ENCODE data around the gene KIF5C.

Gene KIF5C

GRCh38 chr2:149033716-149034115, 158.7 kb downstream of the KIF5C start:
- H3K27ac ChIP-seq (ENCODE audit: low read depth, low read length, poor library complexity, severe bottlenecking), result no peak overlapping the region
- no peaks in the 10 kb centered on the region for H3K79me2 ChIP-seq (ENCODE audit: insufficient read depth, low read length)
- H3K9me2 ChIP-seq (ENCODE audit: low read depth, low read length), result no peaks in the 10 kb centered on the region
- no peaks in the 10 kb centered on the region for H3K36me3 ChIP-seq (ENCODE audit: insufficient read depth, low read length)
- no peak overlapping the region for H3K4me3 ChIP-seq (ENCODE audit: low read depth, low read length, poor library complexity, severe bottlenecking)
- no peak overlapping the region for H3K9ac ChIP-seq (ENCODE audit: low read length)
- no peaks in the 10 kb centered on the region for H4K20me1 ChIP-seq (ENCODE audit: insufficient read depth, low read length)
- peaks cover 46% of the 10 kb centered on the region for H3K4me1 ChIP-seq (ENCODE audit: insufficient read depth, low read length, severe bottlenecking)
- H3K9me3 ChIP-seq (ENCODE audit: low read length), result no peaks in the 10 kb centered on the region
- TF ChIP-seq EZH2 (IDR thresholded peaks at IDR 0.05; ENCODE audit: borderline replicate concordance, low read length), result no peak
- no peak for TF ChIP-seq CTCF (IDR thresholded peaks at IDR 0.05; ENCODE audit: low read length)
- H3F3A ChIP-seq (ENCODE audit: insufficient read depth, low read length), result no peaks in the 10 kb centered on the region
- H2AFZ ChIP-seq (ENCODE audit: low read length), result no peak overlapping the region
- H3K27me3 ChIP-seq (ENCODE audit: insufficient read depth, low read length), result no peaks in the 10 kb centered on the region
- H3K4me2 ChIP-seq (ENCODE audit: low read length), result no peak overlapping the region

DNA sequence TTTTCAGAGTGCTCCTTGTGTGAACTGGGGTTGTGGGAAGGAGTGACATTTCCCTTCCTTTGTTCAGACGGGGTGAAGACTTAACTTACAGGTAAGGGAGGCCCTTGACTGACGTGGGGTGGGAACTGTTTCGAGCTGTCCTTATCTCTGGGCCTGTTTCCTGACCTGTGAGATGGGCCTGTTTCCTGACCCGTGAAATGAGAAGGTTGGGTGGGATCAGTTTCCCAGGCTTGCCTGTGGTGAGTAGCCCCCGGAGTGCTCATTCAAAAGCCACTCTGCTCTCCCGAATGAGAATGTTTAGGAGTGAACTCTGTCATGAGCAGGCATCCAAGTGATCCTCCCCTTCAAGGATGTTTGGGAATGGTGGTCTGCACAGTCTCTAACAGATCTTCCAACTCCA, 159.4 kb downstream of the KIF5C start:
- Histone ChIP-seq H2AFZ (ENCODE audit: low read length) (no peak overlapping the region), H3K9me2 (ENCODE audit: low read depth, low read length) (no peaks in the 10 kb centered on the region), H3K4me1 (ENCODE audit: insufficient read depth, low read length, severe bottlenecking) (peaks cover 52% of the 10 kb centered on the region), H4K20me1 (ENCODE audit: insufficient read depth, low read length) (no peaks in the 10 kb centered on the region), H3K79me2 (ENCODE audit: insufficient read depth, low read length) (no peaks in the 10 kb centered on the region), H3F3A (ENCODE audit: insufficient read depth, low read length) (no peaks in the 10 kb centered on the region), H3K9me3 (ENCODE audit: low read length) (no peaks in the 10 kb centered on the region), H3K4me3 (ENCODE audit: low read depth, low read length, poor library complexity, severe bottlenecking) (no peak overlapping the region), H3K9ac (ENCODE audit: low read length) (no peak overlapping the region), H3K27ac (ENCODE audit: low read depth, low read length, poor library complexity, severe bottlenecking) (peak overlapping the region; percentile 30), H3K36me3 (ENCODE audit: insufficient read depth, low read length) (no peaks in the 10 kb centered on the region), H3K4me2 (ENCODE audit: low read length) (no peak overlapping the region), H3K27me3 (ENCODE audit: insufficient read depth, low read length) (no peaks in the 10 kb centered on the region)
- TF ChIP-seq CTCF (IDR thresholded peaks at IDR 0.05; ENCODE audit: low read length) (no peak), EZH2 (IDR thresholded peaks at IDR 0.05; ENCODE audit: borderline replicate concordance, low read length) (no peak)

GRCh38 chr2:149036507-149037293, 161.7 kb downstream of the KIF5C start:
- 0 out of 2 replicates have a peak overlapping the region, but pooled peaks have one; percentile 25 for H2AFZ ChIP-seq (ENCODE audit: low read length)
- no peaks in the 10 kb centered on the region for H3K27me3 ChIP-seq (ENCODE audit: insufficient read depth, low read length)
- no peak overlapping the region; the same call in 1 of the 2 replicates for H3K9ac ChIP-seq (ENCODE audit: low read length)
- H3K36me3 ChIP-seq (ENCODE audit: insufficient read depth, low read length), result no peaks in the 10 kb centered on the region
- no peaks in the 10 kb centered on the region for H3K9me3 ChIP-seq (ENCODE audit: low read length)
- peak overlapping the region; percentile 76 for H3K27ac ChIP-seq (ENCODE audit: low read depth, low read length, poor library complexity, severe bottlenecking)
- no peaks in the 10 kb centered on the region for H4K20me1 ChIP-seq (ENCODE audit: insufficient read depth, low read length)
- no peaks in the 10 kb centered on the region for H3K79me2 ChIP-seq (ENCODE audit: insufficient read depth, low read length)
- TF ChIP-seq CTCF (IDR thresholded peaks at IDR 0.05; ENCODE audit: low read length), result no peak
- TF ChIP-seq EZH2 (IDR thresholded peaks at IDR 0.05; ENCODE audit: borderline replicate concordance, low read length), result no peak
- H3K9me2 ChIP-seq (ENCODE audit: low read depth, low read length), result no peaks in the 10 kb centered on the region
- H3F3A ChIP-seq (ENCODE audit: insufficient read depth, low read length), result no peaks in the 10 kb centered on the region
- peak overlapping the region; percentile 30; the same call in 1 of the 2 replicates for H3K4me2 ChIP-seq (ENCODE audit: low read length)
- H3K4me3 ChIP-seq (ENCODE audit: low read depth, low read length, poor library complexity, severe bottlenecking), result no peak overlapping the region
- H3K4me1 ChIP-seq (ENCODE audit: insufficient read depth, low read length, severe bottlenecking), result peaks cover 56% of the 10 kb centered on the region

Data from OCI-LY1 (cell line).